Skeletal muscle satellite cell (primary cell): Measurements from ENCODE around the gene PHF13.

Experiments used
- H3K27me3 ChIP-seq: 2 replicates; pipeline ENCODE4 v1.7.0; 2013; ENCODE audit warnings: low read length; ENCODE audit not compliant: control insufficient read depth, insufficient read depth
- H3K36me3 ChIP-seq: 2 replicates; pipeline ENCODE4 v1.7.0; 2013; ENCODE audit warnings: mild to moderate bottlenecking, control low read depth, low read length; ENCODE audit not compliant: insufficient read depth
- H3K4me1 ChIP-seq: 2 replicates; pipeline ENCODE4 v1.7.0; 2013; ENCODE audit warnings: low read length; ENCODE audit not compliant: control insufficient read depth, insufficient read depth
- H3K4me2 ChIP-seq: 2 replicates; pipeline ENCODE4 v1.7.0; 2013; ENCODE audit warnings: mild to moderate bottlenecking, low read length
- H3K4me3 ChIP-seq: 2 replicates; pipeline ENCODE4 v1.7.0; 2013; ENCODE audit warnings: low read length
- H3K9ac ChIP-seq: 2 replicates; pipeline ENCODE4 v1.7.0; 2013; ENCODE audit warnings: mild to moderate bottlenecking, low read depth, low read length, moderate library complexity
- H3K9me3 ChIP-seq: replicated peaks from 2 replicates; pipeline ENCODE4 v1.7.0; 2013; ENCODE audit warnings: mild to moderate bottlenecking, control low read depth, low read length

Gene PHF13

DNA sequence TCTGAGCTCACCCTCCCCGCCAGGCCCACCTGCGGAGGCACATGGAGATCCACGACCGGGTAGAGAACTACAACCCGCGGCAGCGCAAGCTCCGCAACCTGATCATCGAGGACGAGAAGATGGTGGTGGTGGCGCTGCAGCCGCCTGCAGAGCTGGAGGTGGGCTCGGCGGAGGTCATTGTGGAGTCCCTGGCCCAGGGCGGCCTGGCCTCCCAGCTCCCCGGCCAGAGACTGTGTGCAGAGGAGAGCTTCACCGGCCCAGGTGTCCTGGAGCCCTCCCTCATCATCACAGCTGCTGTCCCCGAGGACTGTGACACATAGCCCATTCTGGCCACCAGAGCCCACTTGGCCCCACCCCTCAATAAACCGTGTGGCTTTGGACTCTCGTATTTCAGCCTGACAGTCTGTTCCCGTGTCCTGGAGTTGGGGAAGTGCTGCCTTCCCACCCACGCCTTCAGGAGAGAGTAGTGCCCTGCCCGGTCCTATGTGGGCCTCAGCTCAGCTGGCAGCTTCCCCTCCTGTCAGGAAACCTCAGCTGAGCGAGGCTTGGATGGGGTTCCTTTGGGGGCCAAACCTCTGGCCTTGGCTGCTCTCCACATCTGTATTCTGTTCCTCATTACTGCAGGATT lies 24.5 kb upstream of the PHF13 start:
- Histone ChIP-seq H3K9me3 (no peaks in the 10 kb centered on the region), H3K27me3 (no peaks in the 10 kb centered on the region), H3K4me1 (peaks cover 32% of the 10 kb centered on the region), H3K36me3 (peaks cover 57% of the 10 kb centered on the region), H3K9ac (no peak overlapping the region), H3K4me2 (no peak overlapping the region), H3K4me3 (no peak overlapping the region)

DNA sequence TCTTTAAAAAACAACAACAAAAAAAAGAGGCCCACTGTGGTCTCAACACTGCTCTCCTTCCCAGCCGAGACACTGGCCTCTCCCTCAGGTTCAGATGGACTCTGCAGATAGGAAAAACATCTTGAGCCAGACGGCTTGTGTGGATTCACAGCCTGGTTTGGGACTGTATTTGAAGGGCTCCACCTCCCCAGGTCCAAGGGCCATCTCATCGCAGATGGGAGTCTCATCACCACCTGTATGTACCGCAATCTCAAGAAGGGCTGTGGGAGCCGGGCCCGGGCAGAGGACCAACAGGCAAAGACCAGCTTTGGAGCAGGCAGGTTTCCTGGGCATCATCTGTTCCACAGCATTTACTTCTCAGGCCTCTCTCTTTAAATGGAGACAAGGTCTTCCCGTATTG lies 23.5 kb upstream of the PHF13 start:
- H3K9ac ChIP-seq, result no peak overlapping the region
- H3K36me3 ChIP-seq, result peaks cover 66% of the 10 kb centered on the region
- peaks cover 32% of the 10 kb centered on the region for H3K4me1 ChIP-seq
- no peak overlapping the region for H3K4me3 ChIP-seq
- H3K27me3 ChIP-seq, result no peaks in the 10 kb centered on the region
- H3K9me3 ChIP-seq, result no peaks in the 10 kb centered on the region
- no peak overlapping the region for H3K4me2 ChIP-seq

DNA sequence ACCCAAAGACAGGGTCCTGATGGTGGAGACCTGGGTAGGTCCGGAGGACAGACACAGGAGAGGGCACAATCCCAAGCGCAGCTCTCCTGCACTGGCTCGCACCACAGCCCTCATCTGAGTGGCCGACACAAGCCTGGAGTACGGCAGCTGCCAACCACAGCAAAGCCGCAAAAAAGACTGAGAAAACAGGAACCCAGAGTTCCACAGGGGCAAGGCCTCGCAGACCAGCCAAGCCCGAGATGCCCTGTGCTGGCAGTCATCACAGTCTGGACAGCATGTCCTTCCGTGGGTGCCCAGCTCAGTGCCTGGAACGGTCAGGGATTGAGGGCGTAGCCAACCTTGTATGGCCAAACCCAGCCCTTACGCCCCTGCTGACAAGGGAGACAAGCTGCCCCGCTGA lies 22.3 kb upstream of the PHF13 start:
- H3K9me3 ChIP-seq, result no peaks in the 10 kb centered on the region
- no peak overlapping the region for H3K4me3 ChIP-seq
- peaks cover 32% of the 10 kb centered on the region for H3K4me1 ChIP-seq
- no peak overlapping the region for H3K4me2 ChIP-seq
- no peaks in the 10 kb centered on the region for H3K27me3 ChIP-seq
- H3K36me3 ChIP-seq, result peaks cover 78% of the 10 kb centered on the region
- H3K9ac ChIP-seq, result no peak overlapping the region

DNA sequence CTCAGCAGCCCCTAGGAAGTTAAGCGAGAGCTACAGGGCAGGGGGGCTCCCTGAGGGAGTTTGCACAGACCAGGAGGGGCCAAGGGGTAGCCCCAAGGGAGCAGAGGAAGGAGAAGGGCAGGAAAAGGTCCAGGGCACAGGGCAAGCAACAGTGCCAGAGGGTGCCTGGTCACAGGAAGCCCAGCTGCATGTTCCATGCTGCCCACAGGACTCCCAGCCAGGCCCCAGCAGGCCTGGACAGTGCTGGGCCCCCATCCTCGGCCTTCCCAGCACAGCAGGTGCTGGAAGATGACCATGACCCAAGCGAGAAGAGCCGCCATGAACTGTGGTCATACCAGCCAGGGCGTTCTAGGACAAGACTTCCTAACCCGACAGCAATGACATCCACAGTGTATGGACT lies 21.9 kb upstream of the PHF13 start:
- no peak overlapping the region for H3K4me2 ChIP-seq
- H3K36me3 ChIP-seq, result peaks cover 82% of the 10 kb centered on the region
- H3K4me3 ChIP-seq, result no peak overlapping the region
- H3K9ac ChIP-seq, result no peak overlapping the region
- H3K27me3 ChIP-seq, result no peaks in the 10 kb centered on the region
- peaks cover 34% of the 10 kb centered on the region for H3K4me1 ChIP-seq
- no peaks in the 10 kb centered on the region for H3K9me3 ChIP-seq

DNA sequence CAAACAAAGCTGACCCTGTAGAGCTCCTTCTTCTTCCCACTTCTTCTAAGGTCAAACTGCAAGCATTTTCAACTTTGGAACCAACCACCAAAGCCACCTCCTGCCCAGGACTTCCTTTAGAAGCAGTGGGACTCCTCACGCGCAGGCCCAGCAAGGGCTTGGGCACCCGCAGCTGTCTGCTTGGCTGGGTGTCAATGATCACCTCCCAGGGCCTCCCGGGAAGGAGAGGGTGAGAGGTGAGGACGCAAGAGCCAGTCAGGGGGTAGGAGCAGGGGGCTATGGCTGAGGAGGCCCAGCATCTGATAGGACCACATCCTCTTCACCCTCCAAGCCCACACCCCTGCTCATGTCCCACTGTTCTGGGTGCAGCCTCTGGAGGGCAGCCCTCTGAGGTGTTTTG lies 21.1 kb upstream of the PHF13 start:
- peaks cover 35% of the 10 kb centered on the region for H3K4me1 ChIP-seq
- H3K27me3 ChIP-seq, result no peaks in the 10 kb centered on the region
- no peak overlapping the region for H3K4me3 ChIP-seq
- H3K4me2 ChIP-seq, result no peak overlapping the region
- peaks cover 90% of the 10 kb centered on the region for H3K36me3 ChIP-seq
- H3K9me3 ChIP-seq, result no peaks in the 10 kb centered on the region
- H3K9ac ChIP-seq, result no peak overlapping the region

DNA sequence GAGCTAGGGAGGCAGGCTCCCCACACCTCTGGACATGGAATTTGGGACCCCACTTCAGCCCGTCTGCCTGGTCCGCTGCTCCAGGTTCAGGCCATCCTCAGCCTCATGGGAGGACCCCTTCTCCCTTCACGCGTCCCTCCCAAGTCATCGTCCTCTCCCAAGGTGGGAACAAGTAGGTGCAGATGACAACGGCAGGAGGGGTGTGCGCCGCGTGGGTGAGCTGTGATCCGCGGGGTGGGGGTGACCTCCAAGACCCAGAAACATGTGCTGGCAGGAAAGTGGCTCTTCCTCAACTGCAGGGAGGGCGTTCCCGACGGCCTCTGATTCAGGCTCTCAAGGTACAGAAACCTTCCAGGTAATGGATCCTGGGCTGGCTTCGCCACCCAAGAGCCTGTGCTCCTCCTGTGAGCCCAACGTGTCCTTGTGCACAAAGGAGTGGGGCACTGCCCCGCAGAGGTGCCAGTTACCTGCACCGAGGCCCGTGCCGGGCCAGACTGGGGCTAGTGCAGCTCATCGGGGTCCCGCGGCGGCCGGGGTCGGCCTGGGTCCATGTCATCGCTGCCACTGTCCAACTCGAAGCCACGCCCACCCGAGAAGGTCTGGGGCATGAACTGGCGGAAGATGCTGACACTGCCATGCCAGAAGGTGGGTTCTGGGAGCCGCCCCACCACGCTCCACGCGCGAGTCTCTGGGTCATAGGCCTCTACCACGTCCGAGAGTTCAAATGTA lies 20.5 kb upstream of the PHF13 start:
- Histone ChIP-seq H3K4me3 (no peak overlapping the region), H3K9ac (no peak overlapping the region), H3K27me3 (no peaks in the 10 kb centered on the region), H3K4me2 (no peak overlapping the region), H3K4me1 (peaks cover 38% of the 10 kb centered on the region), H3K9me3 (no peaks in the 10 kb centered on the region), H3K36me3 (peaks cover 96% of the 10 kb centered on the region)

DNA sequence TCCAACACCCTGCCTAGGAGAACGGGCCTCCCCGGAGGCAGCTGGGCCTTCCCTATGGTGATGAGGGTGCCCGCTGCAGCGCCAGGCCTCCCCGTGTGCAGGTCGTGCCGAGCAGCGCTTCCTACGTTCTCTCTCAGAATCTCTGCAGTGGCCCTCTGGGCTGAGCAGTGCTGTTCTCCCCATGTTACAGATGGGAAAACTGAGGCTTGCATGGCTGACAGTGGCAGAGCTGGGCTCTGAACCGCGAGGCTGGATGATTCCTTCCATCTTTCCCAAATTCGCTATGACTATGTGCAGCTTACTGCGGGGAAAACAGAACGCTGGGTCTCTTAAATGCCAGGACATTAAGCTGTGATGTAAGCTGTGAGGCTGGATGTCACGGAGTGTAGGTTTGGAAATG lies 19.7 kb upstream of the PHF13 start:
- no peak overlapping the region for H3K9ac ChIP-seq

DNA sequence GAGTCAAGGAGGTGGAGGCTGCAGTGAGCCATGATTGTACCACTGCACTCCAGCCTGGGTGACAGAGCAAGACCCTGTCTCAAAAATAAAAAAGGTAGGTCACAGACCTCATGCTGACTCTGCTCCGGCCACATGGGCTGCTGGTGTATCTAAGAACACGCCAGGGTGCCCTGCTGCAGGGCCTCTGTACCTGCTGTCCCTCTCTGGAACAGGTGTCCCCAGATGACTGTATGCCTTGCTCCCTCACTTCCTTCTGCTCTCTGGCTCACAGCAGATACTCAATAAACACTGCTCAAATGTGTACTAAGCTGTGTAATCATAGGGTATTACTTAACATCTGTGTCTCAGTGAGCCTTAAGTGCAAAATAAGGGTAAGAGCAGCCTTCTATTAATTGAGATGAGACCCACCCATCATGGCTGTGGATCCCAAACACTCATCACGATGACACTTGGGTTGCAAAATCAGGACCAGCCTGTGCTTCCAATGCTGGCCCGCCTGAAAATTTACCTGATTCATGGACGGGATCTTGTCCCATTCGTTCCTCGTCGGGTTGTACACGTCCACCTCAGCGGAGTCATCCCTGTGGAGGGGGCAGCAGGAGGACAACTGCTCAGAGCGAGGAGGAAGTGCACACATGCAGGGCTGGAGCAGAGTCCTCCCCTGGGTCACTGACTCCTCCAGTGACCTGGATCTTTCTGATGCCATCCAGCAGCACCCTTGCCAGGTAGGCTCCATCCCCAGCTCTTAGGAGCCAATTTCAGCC lies 18.4 kb upstream of the PHF13 start:
- no peak overlapping the region for H3K4me3 ChIP-seq
- peaks cover 87% of the 10 kb centered on the region for H3K36me3 ChIP-seq
- no peaks in the 10 kb centered on the region for H3K9me3 ChIP-seq
- H3K27me3 ChIP-seq, result no peaks in the 10 kb centered on the region
- no peak overlapping the region for H3K9ac ChIP-seq
- peaks cover 48% of the 10 kb centered on the region for H3K4me1 ChIP-seq
- H3K4me2 ChIP-seq, result no peak overlapping the region

More for the DNA sequence above, 19.7 kb upstream of the PHF13 start:
- peaks cover 94% of the 10 kb centered on the region for H3K36me3 ChIP-seq
- H3K4me1 ChIP-seq, result peaks cover 45% of the 10 kb centered on the region
- no peak overlapping the region for H3K4me3 ChIP-seq
- no peak overlapping the region for H3K4me2 ChIP-seq
- no peaks in the 10 kb centered on the region for H3K9me3 ChIP-seq
- H3K27me3 ChIP-seq, result no peaks in the 10 kb centered on the region

DNA sequence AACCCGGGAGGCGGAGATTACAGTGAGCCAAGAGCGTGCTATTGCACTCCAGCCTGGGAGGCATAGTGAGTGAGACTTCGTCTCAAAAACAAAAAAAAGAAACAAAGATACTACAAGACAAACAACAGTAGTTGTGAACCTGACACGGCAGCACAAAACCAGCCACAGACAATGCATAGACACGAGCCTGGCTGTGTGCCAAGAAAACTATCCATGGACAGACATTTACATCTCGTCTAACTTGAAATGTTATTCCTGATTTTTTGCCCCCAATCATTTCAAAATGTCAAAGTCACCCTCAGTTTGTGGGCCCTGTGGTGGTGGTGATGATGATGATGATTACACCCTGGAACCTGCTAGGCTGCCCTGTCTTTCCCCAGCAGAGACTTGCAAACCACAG lies 17.2 kb upstream of the PHF13 start:
- peaks cover 43% of the 10 kb centered on the region for H3K4me1 ChIP-seq

DNA sequence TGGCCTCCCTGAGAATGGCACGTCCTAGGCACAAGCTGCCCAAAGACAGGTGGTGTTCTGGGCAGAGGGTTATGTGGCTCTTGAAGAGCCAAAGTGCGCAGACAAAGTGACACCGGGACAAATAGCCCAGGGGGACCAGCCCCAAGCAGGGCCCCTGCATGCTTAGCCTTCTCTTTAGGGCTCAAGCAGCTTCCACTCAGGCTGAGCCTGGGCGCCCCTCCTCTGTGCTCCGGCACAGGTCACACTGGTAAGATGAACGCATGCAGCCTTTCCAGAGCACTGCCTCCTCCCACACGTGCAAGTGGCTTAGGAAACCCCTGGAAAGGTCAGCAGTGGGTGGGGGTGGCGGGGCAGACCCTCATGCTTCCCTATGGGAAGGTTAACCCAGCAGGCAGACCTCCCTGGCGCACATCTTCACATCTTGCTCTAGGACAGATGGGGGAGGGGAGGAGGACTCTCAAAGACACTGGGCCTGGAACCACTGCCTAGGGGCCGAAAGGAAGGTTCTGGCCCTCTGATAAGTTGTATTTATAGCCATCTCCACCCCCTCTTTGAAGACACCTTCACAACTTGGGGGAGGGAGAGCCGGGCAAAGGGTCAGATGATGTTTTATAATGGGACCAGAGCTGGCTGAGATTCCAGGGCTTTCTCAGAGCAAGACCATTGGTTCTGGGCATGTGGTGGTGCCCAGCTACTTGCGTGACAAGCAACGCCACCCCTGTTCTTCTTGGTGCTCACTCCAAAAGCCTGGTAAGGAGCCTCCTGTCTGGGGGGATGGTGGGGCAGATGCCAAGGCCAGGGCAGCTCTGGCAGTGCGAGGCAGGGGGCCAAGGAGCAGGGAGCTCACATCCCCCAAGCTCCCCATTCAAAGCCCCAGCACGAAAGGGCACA lies 16.4 kb upstream of the PHF13 start:
- no peak overlapping the region for H3K4me3 ChIP-seq
- H3K9me3 ChIP-seq, result no peaks in the 10 kb centered on the region
- H3K9ac ChIP-seq, result peak overlapping the region; percentile 6
- peaks cover 71% of the 10 kb centered on the region for H3K36me3 ChIP-seq
- peaks cover 35% of the 10 kb centered on the region for H3K4me1 ChIP-seq
- H3K27me3 ChIP-seq, result no peaks in the 10 kb centered on the region
- H3K4me2 ChIP-seq, result peak overlapping the region; percentile 43

More for the DNA sequence above, 17.2 kb upstream of the PHF13 start:
- H3K9ac ChIP-seq, result no peak overlapping the region
- H3K36me3 ChIP-seq, result peaks cover 79% of the 10 kb centered on the region
- no peaks in the 10 kb centered on the region for H3K9me3 ChIP-seq
- no peaks in the 10 kb centered on the region for H3K27me3 ChIP-seq
- no peak overlapping the region for H3K4me3 ChIP-seq
- H3K4me2 ChIP-seq, result peak overlapping the region; percentile 23

DNA sequence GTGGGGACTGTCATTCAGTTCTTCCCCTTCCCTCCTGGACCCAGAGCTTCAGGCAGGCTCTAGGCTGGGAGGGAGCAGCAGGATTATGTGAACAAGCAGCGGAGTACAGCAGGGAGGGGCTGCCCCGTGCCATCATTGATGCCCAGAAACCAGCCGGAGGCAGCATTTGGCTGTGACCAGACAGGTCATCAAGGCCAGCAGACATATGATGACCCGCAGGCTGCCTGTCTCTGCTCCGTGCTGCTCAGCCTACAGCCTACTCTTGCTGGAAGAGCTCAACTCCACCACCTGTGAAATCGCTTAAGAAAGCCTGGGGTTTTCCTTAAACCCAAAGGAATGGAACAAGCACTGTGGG lies 15.8 kb upstream of the PHF13 start:
- Histone ChIP-seq H3K9me3 (no peaks in the 10 kb centered on the region), H3K4me3 (no peak overlapping the region), H3K36me3 (peaks cover 65% of the 10 kb centered on the region), H3K4me2 (peak overlapping the region; percentile 43), H3K4me1 (peaks cover 33% of the 10 kb centered on the region), H3K27me3 (no peaks in the 10 kb centered on the region), H3K9ac (peak overlapping the region; percentile 6)
